Vagina (tissue), 2 donors: Measurements from ENCODE around the gene CISTR.

Experiments used
- CTCF ChIP-seq, 3 experiments: fragments of 450-650 bp in 2 of 3; fragments of 200-600 bp in 1 of 3; sonication (generic) in 1 of 3; IDR thresholded peaks; one replicate each; pipeline ENCODE4 v1.5.1; 2017 to 2019; ENCODE audit warnings: antibody characterized with exemption in 3 of 3, mild to moderate bottlenecking in 2 of 3, moderate library complexity in 2 of 3
- POLR2AphosphoS5 ChIP-seq, 2 donors: sonication (generic); formaldehyde crosslinking; IDR thresholded peaks; one replicate each; pipeline ENCODE4 v1.9.0; 2017; ENCODE audit warnings: antibody characterized with exemption in 2 of 2, mild to moderate bottlenecking in 2 of 2, low read depth in 1 of 2; ENCODE audit not compliant: insufficient read depth in 1 of 2

GRCh38 chr12:53728206-53728605 is 23.6 kb downstream of the CISTR start:
- no peak for TF ChIP-seq POLR2AphosphoS5 (IDR thresholded peaks at IDR 0.05; ENCODE audit: insufficient read depth in 1 of 2, low read depth in 1 of 2)
- no peak for TF ChIP-seq CTCF (IDR thresholded peaks at IDR 0.05)
